GM12892 (cell line): Measurements from ENCODE around the gene GATB.

Source experiments
- POLR2A ChIP-seq: IDR thresholded peaks from 2 replicates; pipeline ENCODE4 v1.6.1; 2011; ENCODE audit warnings: low read depth, low read length, control low read depth
- POLR2AphosphoS5 ChIP-seq: IDR thresholded peaks from 2 replicates; pipeline ENCODE4 v1.6.1; 2011; ENCODE audit warnings: low read depth, low read length, control low read depth
- TAF1 ChIP-seq: IDR thresholded peaks from 2 replicates; pipeline ENCODE4 v1.6.1; 2011; ENCODE audit warnings: low read depth, mild to moderate bottlenecking, control low read depth, low read length, borderline replicate concordance

DNA sequence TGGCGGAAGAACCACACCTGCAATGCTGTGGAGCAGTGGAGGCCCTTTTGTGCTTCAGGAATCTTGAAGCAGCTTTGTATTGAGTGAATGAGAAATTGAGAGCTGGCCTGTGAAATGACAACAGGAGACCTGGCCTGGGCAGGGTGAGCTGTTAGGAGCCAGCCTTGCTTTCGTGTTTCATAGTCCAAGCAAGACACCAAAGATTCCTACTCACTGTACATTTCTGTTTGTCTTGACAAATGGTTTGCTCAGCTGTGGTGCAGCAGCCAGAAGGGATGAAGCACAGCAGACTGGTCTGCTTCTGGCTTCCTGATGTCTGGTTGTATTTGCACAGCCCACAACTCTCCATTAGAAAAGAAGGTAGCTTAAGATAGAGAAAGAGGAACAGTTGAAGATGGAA lies 96.5 kb downstream of the GATB start:
- TF ChIP-seq TAF1 (no peak), POLR2A (no peak), POLR2AphosphoS5 (no peak)
